ENCODE results near the gene PTH2R.
"Not testable (repeated sequence)": the region's sequence is repeated elsewhere in the genome, so short reads cannot be mapped to it uniquely, and the experiment has no call there.

DNA sequence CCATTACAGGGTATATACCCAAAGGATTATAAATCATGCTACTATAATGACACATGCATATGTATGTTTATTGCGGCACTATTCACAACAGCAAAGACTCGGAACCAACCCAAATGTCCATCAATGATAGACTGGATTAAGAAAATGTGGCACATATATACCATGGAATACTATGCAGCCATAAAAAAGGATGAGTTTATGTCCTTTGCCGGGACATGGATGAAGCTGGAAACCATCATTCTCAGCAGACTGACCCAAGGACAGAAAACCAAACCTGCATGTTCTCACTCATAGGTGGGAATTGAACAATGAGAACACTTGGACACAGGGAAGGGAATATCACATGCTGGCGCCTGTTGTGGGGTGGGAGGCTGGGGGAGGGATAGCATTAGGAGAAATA, 9.8 kb upstream of the PTH2R start:
- TF ChIP-seq, protein P1, sequence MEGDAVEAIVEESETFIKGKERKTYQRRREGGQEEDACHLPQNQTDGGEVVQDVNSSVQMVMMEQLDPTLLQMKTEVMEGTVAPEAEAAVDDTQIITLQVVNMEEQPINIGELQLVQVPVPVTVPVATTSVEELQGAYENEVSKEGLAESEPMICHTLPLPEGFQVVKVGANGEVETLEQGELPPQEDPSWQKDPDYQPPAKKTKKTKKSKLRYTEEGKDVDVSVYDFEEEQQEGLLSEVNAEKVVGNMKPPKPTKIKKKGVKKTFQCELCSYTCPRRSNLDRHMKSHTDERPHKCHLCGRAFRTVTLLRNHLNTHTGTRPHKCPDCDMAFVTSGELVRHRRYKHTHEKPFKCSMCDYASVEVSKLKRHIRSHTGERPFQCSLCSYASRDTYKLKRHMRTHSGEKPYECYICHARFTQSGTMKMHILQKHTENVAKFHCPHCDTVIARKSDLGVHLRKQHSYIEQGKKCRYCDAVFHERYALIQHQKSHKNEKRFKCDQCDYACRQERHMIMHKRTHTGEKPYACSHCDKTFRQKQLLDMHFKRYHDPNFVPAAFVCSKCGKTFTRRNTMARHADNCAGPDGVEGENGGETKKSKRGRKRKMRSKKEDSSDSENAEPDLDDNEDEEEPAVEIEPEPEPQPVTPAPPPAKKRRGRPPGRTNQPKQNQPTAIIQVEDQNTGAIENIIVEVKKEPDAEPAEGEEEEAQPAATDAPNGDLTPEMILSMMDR (conservative IDR thresholded peaks at IDR 0.05; ENCODE audit: low read depth in 2 of 2) = not testable (repeated sequence)
- not testable (repeated sequence) for TF ChIP-seq EZH2 (IDR thresholded peaks at IDR 0.05; ENCODE audit: low read depth, unreplicated experiment); POLR2AphosphoS5 (IDR thresholded peaks at IDR 0.05; ENCODE audit: low read depth); EZH2phosphoT487 (IDR thresholded peaks at IDR 0.05; ENCODE audit: unreplicated experiment); REST (IDR thresholded peaks at IDR 0.05; ENCODE audit: unreplicated experiment); CREB1 (CRISPR knock-in tag; IDR thresholded peaks at IDR 0.05; ENCODE audit: low read depth); STAT1 (IDR thresholded peaks at IDR 0.05; ENCODE audit: unreplicated experiment); NANOG (IDR thresholded peaks at IDR 0.05; ENCODE audit: borderline replicate concordance); JUNB (IDR thresholded peaks at IDR 0.05; ENCODE audit: unreplicated experiment); ETS1 (IDR thresholded peaks at IDR 0.05); ZNF114 (CRISPR knock-in tag; IDR thresholded peaks at IDR 0.05)
- TF ChIP-seq, protein P2, sequence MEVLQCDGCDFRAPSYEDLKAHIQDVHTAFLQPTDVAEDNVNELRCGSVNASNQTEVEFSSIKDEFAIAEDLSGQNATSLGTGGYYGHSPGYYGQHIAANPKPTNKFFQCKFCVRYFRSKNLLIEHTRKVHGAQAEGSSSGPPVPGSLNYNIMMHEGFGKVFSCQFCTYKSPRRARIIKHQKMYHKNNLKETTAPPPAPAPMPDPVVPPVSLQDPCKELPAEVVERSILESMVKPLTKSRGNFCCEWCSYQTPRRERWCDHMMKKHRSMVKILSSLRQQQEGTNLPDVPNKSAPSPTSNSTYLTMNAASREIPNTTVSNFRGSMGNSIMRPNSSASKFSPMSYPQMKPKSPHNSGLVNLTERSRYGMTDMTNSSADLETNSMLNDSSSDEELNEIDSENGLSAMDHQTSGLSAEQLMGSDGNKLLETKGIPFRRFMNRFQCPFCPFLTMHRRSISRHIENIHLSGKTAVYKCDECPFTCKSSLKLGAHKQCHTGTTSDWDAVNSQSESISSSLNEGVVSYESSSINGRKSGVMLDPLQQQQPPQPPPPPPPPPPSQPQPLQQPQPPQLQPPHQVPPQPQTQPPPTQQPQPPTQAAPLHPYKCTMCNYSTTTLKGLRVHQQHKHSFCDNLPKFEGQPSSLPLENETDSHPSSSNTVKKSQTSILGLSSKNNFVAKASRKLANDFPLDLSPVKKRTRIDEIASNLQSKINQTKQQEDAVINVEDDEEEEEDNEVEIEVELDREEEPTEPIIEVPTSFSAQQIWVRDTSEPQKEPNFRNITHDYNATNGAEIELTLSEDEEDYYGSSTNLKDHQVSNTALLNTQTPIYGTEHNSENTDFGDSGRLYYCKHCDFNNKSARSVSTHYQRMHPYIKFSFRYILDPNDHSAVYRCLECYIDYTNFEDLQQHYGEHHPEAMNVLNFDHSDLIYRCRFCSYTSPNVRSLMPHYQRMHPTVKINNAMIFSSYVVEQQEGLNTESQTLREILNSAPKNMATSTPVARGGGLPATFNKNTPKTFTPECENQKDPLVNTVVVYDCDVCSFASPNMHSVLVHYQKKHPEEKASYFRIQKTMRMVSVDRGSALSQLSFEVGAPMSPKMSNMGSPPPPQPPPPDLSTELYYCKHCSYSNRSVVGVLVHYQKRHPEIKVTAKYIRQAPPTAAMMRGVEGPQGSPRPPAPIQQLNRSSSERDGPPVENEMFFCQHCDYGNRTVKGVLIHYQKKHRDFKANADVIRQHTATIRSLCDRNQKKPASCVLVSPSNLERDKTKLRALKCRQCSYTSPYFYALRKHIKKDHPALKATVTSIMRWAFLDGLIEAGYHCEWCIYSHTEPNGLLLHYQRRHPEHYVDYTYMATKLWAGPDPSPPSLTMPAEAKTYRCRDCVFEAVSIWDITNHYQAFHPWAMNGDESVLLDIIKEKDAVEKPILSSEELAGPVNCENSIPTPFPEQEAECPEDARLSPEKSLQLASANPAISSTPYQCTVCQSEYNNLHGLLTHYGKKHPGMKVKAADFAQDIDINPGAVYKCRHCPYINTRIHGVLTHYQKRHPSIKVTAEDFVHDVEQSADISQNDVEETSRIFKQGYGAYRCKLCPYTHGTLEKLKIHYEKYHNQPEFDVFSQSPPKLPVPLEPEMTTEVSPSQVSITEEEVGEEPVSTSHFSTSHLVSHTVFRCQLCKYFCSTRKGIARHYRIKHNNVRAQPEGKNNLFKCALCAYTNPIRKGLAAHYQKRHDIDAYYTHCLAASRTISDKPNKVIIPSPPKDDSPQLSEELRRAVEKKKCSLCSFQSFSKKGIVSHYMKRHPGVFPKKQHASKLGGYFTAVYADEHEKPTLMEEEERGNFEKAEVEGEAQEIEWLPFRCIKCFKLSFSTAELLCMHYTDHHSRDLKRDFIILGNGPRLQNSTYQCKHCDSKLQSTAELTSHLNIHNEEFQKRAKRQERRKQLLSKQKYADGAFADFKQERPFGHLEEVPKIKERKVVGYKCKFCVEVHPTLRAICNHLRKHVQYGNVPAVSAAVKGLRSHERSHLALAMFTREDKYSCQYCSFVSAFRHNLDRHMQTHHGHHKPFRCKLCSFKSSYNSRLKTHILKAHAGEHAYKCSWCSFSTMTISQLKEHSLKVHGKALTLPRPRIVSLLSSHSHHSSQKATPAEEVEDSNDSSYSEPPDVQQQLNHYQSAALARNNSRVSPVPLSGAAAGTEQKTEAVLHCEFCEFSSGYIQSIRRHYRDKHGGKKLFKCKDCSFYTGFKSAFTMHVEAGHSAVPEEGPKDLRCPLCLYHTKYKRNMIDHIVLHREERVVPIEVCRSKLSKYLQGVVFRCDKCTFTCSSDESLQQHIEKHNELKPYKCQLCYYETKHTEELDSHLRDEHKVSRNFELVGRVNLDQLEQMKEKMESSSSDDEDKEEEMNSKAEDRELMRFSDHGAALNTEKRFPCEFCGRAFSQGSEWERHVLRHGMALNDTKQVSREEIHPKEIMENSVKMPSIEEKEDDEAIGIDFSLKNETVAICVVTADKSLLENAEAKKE (CRISPR knock-in tag; IDR thresholded peaks at IDR 0.05) = not testable (repeated sequence)

All from GM23338 (cell line).